ENCODE data around the gene SNX2.

DNA sequence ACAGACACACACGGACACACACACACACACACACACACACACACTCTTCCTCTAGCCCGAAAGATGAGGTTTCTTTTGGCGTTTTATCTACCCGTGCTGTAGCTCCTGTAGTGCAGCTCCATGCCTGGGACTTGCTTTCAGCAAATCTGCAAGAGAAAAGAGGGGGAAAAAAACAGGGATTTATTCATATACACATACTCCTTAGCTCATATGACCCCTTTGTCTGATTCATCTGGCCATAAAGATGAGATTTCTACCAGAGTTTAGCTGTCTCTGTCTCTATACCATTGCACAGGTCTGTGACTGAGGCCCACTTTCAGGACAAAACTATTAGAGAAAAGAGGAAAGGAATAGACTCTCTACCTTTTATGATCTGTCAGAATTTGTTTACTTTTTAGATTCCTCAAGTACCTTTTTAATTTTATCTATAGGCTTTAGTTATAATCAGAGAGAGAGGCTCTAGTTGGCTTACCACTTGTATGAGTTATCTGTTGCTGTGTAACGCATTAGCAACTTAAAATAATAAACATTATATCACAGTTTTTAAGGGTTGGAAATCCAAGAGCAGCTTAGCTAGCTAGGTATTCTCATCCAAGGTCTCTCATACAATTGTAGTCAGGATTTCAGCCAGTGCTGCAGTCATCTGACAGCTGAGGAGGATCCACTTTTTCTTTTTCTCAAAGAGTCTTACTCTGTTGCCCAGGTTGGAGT, 14.7 kb downstream of the SNX2 start:
- no peak for TF ChIP-seq CTCF (IDR thresholded peaks at IDR 0.05)
- TF ChIP-seq POLR2A (IDR thresholded peaks at IDR 0.05), result no peak
